ENCODE data around the gene REXO4. TPM values are rescaled to one million over a fixed set of nuclear protein-coding genes. Genes with fewer than 3 reads are reported as not detected.

Gene REXO4
- polyA plus RNA-seq, 1 donor (not counting 4 experiments of a cell fraction or from before 2014, with no cell fraction given): 21.5 TPM

GRCh38 chr9:133463864-133464615 lies 46.2 kb upstream of the REXO4 start:
- Histone ChIP-seq H3K36me3 (ENCODE audit: control insufficient read depth in 2 of 2, extremely low read depth in 1 of 2, insufficient read depth in 2 of 2, low read length in 2 of 2) (peaks cover 0 to 3% of the 10 kb centered on the region in 2 experiments), H3K4me2 (ENCODE audit: control insufficient read depth, extremely low read depth, insufficient read depth, low read depth, low read length) (no peak overlapping the region), H3K4me1 (ENCODE audit: control insufficient read depth, extremely low read depth, insufficient read depth, low read length) (peaks cover 4% of the 10 kb centered on the region), H3K79me2 (ENCODE audit: control insufficient read depth, insufficient read depth, low read length) (no peaks in the 10 kb centered on the region), H3K9me3 (ENCODE audit: control insufficient read depth, low read depth, low read length) (no peaks in the 10 kb centered on the region), H3K9ac (ENCODE audit: control insufficient read depth, extremely low read depth, insufficient read depth, low read length) (no peak overlapping the region), H3K4me3 (ENCODE audit: control insufficient read depth in 2 of 3, extremely low read depth in 1 of 3, insufficient read depth in 2 of 3, low read depth in 1 of 3, low read length in 3 of 3) (no peak overlapping the region), H3K27ac (ENCODE audit: control insufficient read depth, insufficient read depth, low read length) (no peak overlapping the region), H3K9me1 (ENCODE audit: control insufficient read depth, extremely low read depth, insufficient read depth, low read length) (peaks cover 4% of the 10 kb centered on the region), H4K20me1 (ENCODE audit: control insufficient read depth, extremely low read depth, insufficient read depth, low read length) (no peaks in the 10 kb centered on the region), H2AFZ (ENCODE audit: control insufficient read depth, low read length) (no peak overlapping the region), H3K27me3 (ENCODE audit: control insufficient read depth, extremely low read depth, insufficient read depth, low read length) (no peaks in the 10 kb centered on the region)
- no peak for DNase-seq (ENCODE audit: low read depth, low spot score)
- no peak for FAIRE-seq
- dilution Hi-C loops (cut with MboI; ENCODE audit: extremely low pct_ligation_motif_present, low sequenced_read_pairs): no loop called here
- no peak for TF ChIP-seq CTCF (optimal IDR thresholded peaks at IDR 0.05 in 1 of 3, IDR thresholded peaks at IDR 0.05 in 1 of 3, conservative IDR thresholded peaks at IDR 0.05 in 1 of 3; ENCODE audit: extremely low read depth in 1 of 3, insufficient read depth in 2 of 3, low read length in 3 of 3)
- TF ChIP-seq EZH2 (IDR thresholded peaks at IDR 0.05; ENCODE audit: low read length): no peak

GRCh38 chr9:133463234-133463863 lies 45.5 kb upstream of the REXO4 start:
- TF ChIP-seq EZH2 (IDR thresholded peaks at IDR 0.05; ENCODE audit: low read length): no peak
- TF ChIP-seq CTCF (optimal IDR thresholded peaks at IDR 0.05 in 1 of 3, IDR thresholded peaks at IDR 0.05 in 1 of 3, conservative IDR thresholded peaks at IDR 0.05 in 1 of 3; ENCODE audit: extremely low read depth in 1 of 3, insufficient read depth in 2 of 3, low read length in 3 of 3): peak; percentile 52 to 65 (median 56)
- dilution Hi-C loops (cut with MboI; ENCODE audit: extremely low pct_ligation_motif_present, low sequenced_read_pairs): no loop called here
- Histone ChIP-seq H3K9ac (ENCODE audit: control insufficient read depth, extremely low read depth, insufficient read depth, low read length) (no peak overlapping the region), H3K27me3 (ENCODE audit: control insufficient read depth, extremely low read depth, insufficient read depth, low read length) (no peaks in the 10 kb centered on the region), H3K36me3 (ENCODE audit: control insufficient read depth in 2 of 2, extremely low read depth in 1 of 2, insufficient read depth in 2 of 2, low read length in 2 of 2) (peaks cover 0 to 3% of the 10 kb centered on the region in 2 experiments), H3K9me1 (ENCODE audit: control insufficient read depth, extremely low read depth, insufficient read depth, low read length) (peaks cover 4% of the 10 kb centered on the region), H3K4me3 (ENCODE audit: control insufficient read depth in 2 of 3, extremely low read depth in 1 of 3, insufficient read depth in 2 of 3, low read depth in 1 of 3, low read length in 3 of 3) (no peak overlapping the region), H3K9me3 (ENCODE audit: control insufficient read depth, low read depth, low read length) (no peaks in the 10 kb centered on the region), H3K79me2 (ENCODE audit: control insufficient read depth, insufficient read depth, low read length) (no peaks in the 10 kb centered on the region), H3K4me2 (ENCODE audit: control insufficient read depth, extremely low read depth, insufficient read depth, low read depth, low read length) (no peak overlapping the region), H3K4me1 (ENCODE audit: control insufficient read depth, extremely low read depth, insufficient read depth, low read length) (peaks cover 5% of the 10 kb centered on the region), H3K27ac (ENCODE audit: control insufficient read depth, insufficient read depth, low read length) (no peak overlapping the region), H4K20me1 (ENCODE audit: control insufficient read depth, extremely low read depth, insufficient read depth, low read length) (no peaks in the 10 kb centered on the region), H2AFZ (ENCODE audit: control insufficient read depth, low read length) (no peak overlapping the region)
- DNase-seq (ENCODE audit: low read depth, low spot score) (no peak), FAIRE-seq (no peak)
